ENCODE results near the gene C6orf89.

- TF ChIP-seq POLR2AphosphoS5 (IDR thresholded peaks at IDR 0.05; ENCODE audit: borderline replicate concordance, low read depth, low read length): no peak
- no peak for TF ChIP-seq FOXP2 (optimal IDR thresholded peaks at IDR 0.05; ENCODE audit: control extremely low read depth, extremely low read length, insufficient read depth)
These were observed 84.5 kb downstream of the C6orf89 start for GRCh38 chr6:36969988-36970891.

Data from SK-N-MC (cell line).